ENCODE data around the gene NEUROD4. TPM values are rescaled to one million over a fixed set of nuclear protein-coding genes. Genes with fewer than 3 reads are reported as not detected.

Gene NEUROD4
- total RNA-seq, 4 donors from 2014 or later = not detected

DNA sequence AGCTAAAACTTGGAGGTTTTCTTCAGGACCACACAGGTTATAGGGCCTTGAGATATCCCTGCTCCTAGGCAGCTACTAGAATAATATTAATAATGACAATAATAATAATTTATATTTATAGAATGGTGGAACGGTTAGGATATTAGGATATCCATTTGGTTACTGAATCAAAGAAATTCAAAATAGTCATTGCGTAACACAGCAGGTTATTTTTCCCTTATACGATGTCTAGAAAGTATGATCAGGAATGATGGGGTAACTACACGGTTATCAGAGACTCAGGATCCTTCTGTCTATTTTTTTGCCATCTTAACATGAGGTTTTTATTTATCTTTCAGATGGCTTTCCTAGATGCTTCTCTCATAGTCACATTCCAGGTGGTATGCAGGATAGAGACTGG is 39.0 kb downstream of the NEUROD4 start:
- H3K4me1 ChIP-seq = no peaks in the 10 kb centered on the region
- DNase-seq (no peak), ATAC-seq (no peak)
- no peak overlapping the region for H3K27ac ChIP-seq
- no peak overlapping the region for H3K4me3 ChIP-seq
- intact Hi-C loops (cut with DNase I; ENCODE audit: low total_unique reads) = no loop called here
- no peaks in the 10 kb centered on the region for H3K36me3 ChIP-seq
- TF ChIP-seq, protein P1, sequence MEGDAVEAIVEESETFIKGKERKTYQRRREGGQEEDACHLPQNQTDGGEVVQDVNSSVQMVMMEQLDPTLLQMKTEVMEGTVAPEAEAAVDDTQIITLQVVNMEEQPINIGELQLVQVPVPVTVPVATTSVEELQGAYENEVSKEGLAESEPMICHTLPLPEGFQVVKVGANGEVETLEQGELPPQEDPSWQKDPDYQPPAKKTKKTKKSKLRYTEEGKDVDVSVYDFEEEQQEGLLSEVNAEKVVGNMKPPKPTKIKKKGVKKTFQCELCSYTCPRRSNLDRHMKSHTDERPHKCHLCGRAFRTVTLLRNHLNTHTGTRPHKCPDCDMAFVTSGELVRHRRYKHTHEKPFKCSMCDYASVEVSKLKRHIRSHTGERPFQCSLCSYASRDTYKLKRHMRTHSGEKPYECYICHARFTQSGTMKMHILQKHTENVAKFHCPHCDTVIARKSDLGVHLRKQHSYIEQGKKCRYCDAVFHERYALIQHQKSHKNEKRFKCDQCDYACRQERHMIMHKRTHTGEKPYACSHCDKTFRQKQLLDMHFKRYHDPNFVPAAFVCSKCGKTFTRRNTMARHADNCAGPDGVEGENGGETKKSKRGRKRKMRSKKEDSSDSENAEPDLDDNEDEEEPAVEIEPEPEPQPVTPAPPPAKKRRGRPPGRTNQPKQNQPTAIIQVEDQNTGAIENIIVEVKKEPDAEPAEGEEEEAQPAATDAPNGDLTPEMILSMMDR (IDR thresholded peaks at IDR 0.05 in 4 of 5, conservative IDR thresholded peaks at IDR 0.05 in 1 of 5) = no peak
- no peak for TF ChIP-seq POLR2A (IDR thresholded peaks at IDR 0.05)
- H3K9me3 ChIP-seq = no peaks in the 10 kb centered on the region
- in situ Hi-C loops (cut with MboI; ENCODE audit: low sequenced_read_pairs in 4 of 4) = no loop called here
- H3K27me3 ChIP-seq = no peaks in the 10 kb centered on the region

DNA sequence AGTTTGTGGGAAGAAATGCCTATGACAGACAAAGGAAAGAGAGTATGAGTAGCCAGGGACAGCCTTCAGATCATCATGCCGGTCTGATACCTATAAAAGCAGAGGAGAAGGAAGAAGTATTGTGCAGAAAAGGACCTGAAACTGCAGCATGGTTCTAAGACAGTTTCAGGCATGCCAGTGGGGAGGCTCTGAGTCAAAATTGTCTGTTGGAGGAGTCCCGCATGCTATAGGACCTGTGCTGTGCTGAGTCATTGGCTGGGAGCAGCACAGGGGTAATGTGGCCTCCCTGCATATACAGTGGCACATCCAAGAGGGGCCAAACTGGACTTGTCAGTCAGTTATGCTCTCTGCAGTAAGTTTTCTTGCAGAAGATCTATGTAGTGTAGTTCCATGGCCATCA is 40.7 kb downstream of the NEUROD4 start:
- ATAC-seq (no peak), DNase-seq (no peak)
- Histone ChIP-seq H3K27ac (no peak overlapping the region), H3K4me1 (no peaks in the 10 kb centered on the region), H3K4me3 (no peak overlapping the region), H3K27me3 (no peaks in the 10 kb centered on the region), H3K36me3 (no peaks in the 10 kb centered on the region), H3K9me3 (no peaks in the 10 kb centered on the region)
- in situ Hi-C loops (cut with MboI; ENCODE audit: low sequenced_read_pairs in 4 of 4) (no loop called here), intact Hi-C loops (cut with DNase I; ENCODE audit: low total_unique reads) (no loop called here)
- TF ChIP-seq, protein P1 (IDR thresholded peaks at IDR 0.05 in 4 of 5, conservative IDR thresholded peaks at IDR 0.05 in 1 of 5) = no peak

DNA sequence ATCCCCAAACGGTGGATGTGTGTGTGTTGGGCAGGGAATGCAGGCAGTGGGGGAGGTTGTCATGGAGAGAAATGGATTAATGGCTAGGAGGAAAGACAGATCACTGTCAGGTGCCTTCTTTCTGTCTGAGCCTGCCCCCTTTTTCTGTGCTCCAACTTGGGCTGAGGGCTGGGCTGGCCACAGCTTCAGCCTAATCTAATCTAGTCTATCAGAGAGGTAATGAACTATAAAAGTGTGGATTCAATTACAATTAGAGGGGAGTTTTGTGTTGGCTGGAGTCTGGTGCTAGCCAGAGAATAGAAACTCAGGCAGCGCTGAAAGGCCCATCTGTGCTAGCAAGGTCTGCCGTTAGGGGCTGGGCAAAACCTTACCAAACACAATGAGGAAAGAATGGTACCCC is 41.2 kb downstream of the NEUROD4 start:
- intact Hi-C loops (cut with DNase I; ENCODE audit: low total_unique reads) (no loop called here), in situ Hi-C loops (cut with MboI; ENCODE audit: low sequenced_read_pairs in 4 of 4) (no loop called here)
- no peak for TF ChIP-seq POLR2A (IDR thresholded peaks at IDR 0.05)
- no peak for ATAC-seq
- Histone ChIP-seq H3K27me3 (no peaks in the 10 kb centered on the region), H3K27ac (no peak overlapping the region), H3K36me3 (no peaks in the 10 kb centered on the region), H3K9me3 (no peaks in the 10 kb centered on the region), H3K4me3 (no peak overlapping the region), H3K4me1 (no peaks in the 10 kb centered on the region)
- DNase-seq = no peak

DNA sequence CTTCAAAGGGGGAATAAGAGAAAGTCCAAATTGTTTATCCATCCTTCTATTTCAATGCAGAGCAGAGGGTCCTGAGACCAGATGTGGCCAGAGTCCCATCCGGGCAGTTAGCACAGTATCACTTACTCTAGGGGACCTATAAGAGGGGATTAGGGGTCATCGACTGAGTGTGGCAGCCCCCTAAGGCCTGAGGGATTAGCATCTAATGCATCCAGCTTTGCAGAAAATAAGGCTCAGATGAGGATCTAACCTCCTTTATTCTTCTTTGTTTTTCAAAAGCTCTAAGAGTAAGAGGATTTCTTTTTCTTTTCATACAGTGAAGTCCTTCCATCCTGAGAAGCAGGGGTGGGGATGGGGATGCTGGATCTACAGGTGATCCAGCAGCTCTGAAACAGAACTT is 43.5 kb downstream of the NEUROD4 start:
- Histone ChIP-seq H3K4me1 (no peaks in the 10 kb centered on the region), H3K9me3 (no peaks in the 10 kb centered on the region), H3K27ac (no peak overlapping the region), H3K36me3 (no peaks in the 10 kb centered on the region), H3K27me3 (no peaks in the 10 kb centered on the region), H3K4me3 (no peak overlapping the region)
- intact Hi-C loops (cut with DNase I; ENCODE audit: low total_unique reads) (no loop called here), in situ Hi-C loops (cut with MboI; ENCODE audit: low sequenced_read_pairs in 4 of 4) (no loop called here)
- DNase-seq (no peak), ATAC-seq (no peak)
- TF ChIP-seq, protein P1 (IDR thresholded peaks at IDR 0.05 in 4 of 5, conservative IDR thresholded peaks at IDR 0.05 in 1 of 5) = no peak
- no peak for TF ChIP-seq POLR2A (IDR thresholded peaks at IDR 0.05)

DNA sequence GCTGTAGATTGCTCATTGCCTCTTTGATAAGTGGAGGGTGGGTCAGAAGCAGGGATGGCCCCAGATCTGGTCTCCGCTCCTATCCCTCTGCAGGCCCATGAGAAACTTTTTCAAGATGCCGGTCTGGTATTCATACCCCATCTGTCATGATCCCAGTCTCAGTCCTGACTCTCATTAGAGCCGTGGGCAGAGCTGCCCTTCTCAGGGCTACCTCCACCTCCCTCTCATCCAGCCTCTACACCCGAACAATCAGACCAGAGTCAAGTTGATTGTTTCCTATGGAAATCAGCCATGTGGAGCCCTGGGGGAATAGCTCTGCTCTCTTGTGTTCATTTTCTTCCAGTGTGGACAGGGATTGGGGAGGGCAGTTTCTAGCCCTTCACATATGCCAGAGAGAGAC is 45.8 kb downstream of the NEUROD4 start:
- Histone ChIP-seq H3K9me3 (no peaks in the 10 kb centered on the region), H3K4me3 (no peak overlapping the region), H3K27ac (no peak overlapping the region), H3K27me3 (no peaks in the 10 kb centered on the region), H3K36me3 (no peaks in the 10 kb centered on the region), H3K4me1 (no peaks in the 10 kb centered on the region)
- ATAC-seq (no peak), DNase-seq (no peak)
- TF ChIP-seq, protein P1 (IDR thresholded peaks at IDR 0.05 in 4 of 5, conservative IDR thresholded peaks at IDR 0.05 in 1 of 5) = no peak
- no peak for TF ChIP-seq POLR2A (IDR thresholded peaks at IDR 0.05)
- in situ Hi-C loops (cut with MboI; ENCODE audit: low sequenced_read_pairs in 4 of 4) (no loop called here), intact Hi-C loops (cut with DNase I; ENCODE audit: low total_unique reads) (no loop called here)

Measured in gastrocnemius medialis (tissue), 4 donors.